ENCODE data around the gene MTERF1. TPM values are rescaled to one million over a fixed set of nuclear protein-coding genes. Genes with fewer than 3 reads are reported as not detected.
A peak's percentile ranks its signal among the peaks of the same experiment; 100 is the strongest.

The MTERF1 gene, protein sequence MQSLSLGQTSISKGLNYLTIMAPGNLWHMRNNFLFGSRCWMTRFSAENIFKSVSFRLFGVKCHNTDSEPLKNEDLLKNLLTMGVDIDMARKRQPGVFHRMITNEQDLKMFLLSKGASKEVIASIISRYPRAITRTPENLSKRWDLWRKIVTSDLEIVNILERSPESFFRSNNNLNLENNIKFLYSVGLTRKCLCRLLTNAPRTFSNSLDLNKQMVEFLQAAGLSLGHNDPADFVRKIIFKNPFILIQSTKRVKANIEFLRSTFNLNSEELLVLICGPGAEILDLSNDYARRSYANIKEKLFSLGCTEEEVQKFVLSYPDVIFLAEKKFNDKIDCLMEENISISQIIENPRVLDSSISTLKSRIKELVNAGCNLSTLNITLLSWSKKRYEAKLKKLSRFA
- 19.8 and 21.3 TPM in 2 replicates for total RNA-seq (2021)
- long read RNA-seq, transcript MTERF1-202 (4 exons, 1,639 nt): minor isoform, 12 of 124 reads
- long read RNA-seq, transcript MTERF1-205 (3 exons, 554 nt): minor isoform, 8 of 124 reads
- long read RNA-seq, transcript MTERF1-204 (2 exons, 720 nt): minor isoform, 17 of 124 reads
- long read RNA-seq, transcript MTERF1-201 (3 exons, 1,997 nt): major isoform, 67 of 124 reads
- long read RNA-seq, partial matches to known transcripts: 2 of 124 reads
- long read RNA-seq, other reads (novel, unspliced or antisense): 17 of 124 reads

DNA sequence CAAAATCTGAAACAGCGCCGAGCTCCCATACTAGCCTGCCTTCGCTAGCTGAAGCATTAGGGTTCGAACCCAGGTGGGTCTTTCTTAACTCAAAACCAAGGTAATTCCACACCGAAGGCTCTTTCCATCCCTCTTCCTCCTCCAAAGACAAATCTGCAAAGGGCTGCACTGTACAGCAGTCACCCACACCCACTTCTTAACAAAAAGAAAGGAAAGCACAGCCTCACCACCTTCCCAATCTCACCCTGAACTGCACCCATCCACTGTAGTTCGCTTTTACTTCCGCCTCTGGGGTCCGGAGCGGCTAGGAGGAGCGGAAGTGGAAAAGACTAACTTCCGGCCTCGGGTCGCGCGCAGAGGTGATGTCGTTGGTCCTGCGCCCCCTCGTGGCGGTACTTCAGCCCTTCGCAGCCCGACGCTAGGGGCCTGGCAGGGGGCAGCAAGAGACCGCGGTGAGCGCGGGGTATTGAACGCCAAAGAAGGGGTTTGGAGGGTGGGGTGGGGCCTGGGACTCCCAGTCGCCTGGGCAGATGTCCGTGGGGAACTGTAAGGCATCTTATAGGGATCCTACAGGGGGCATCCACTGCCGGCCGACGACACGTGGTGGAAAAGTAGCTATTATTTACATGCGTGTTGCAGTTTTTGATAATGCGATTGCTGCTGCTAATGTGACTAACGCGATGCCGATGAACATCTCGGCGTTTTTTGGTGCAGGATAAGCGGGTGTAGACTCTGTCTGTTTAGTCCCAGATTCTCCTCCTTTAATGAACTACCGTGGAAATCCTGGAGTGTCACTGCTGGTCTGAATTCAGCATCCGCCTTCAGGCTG is at the start of gene MTERF1:
Gene MTERF1 (minus strand): TSS at position 290 of the 829 bp plus-strand sequence. CDS start 619 bp downstream, outside the sequence.
- Histone ChIP-seq H3K79me1 (ENCODE audit: insufficient read depth, low read depth, low read length, poor library complexity, severe bottlenecking) (no peaks in the 10 kb centered on the region), H2BK5ac (ENCODE audit: insufficient read length, low read length) (no peak within 1 kb of the TSS), H2AFZ (ENCODE audit: low read length) (peak within 1 kb of the TSS; percentile 100), H2BK15ac (ENCODE audit: low read depth, low read length) (no peak within 1 kb of the TSS), H3K4me2 (ENCODE audit: insufficient read depth, insufficient read length, low read length) (peak within 1 kb of the TSS; percentile 100), H4K5ac (ENCODE audit: insufficient read length, low read depth, low read length) (peak within 1 kb of the TSS; percentile 94), H3K79me2 (ENCODE audit: insufficient read depth, low read length) (peaks cover 3% of the 10 kb centered on the region; the same call in 1 of the 2 replicates), H3K56ac (ENCODE audit: insufficient read length, low read depth, low read length) (no peak within 1 kb of the TSS), H3K14ac (ENCODE audit: insufficient read depth, low read length) (peak within 1 kb of the TSS; percentile 97; the same call in 1 of the 2 replicates), H2BK20ac (ENCODE audit: low read depth, low read length, poor library complexity, severe bottlenecking) (no peak within 1 kb of the TSS), H3T11ph (ENCODE audit: low read length) (no peak within 1 kb of the TSS), H4K91ac (ENCODE audit: insufficient read length, low read depth, low read length) (no peak within 1 kb of the TSS), H3K27ac (ENCODE audit: insufficient read length, low read depth, low read length) (no peak within 1 kb of the TSS), H2AK5ac (ENCODE audit: insufficient read length, low read length) (no peak within 1 kb of the TSS), H3K9me3 (ENCODE audit: control insufficient read depth, low read depth, low read length) (no peaks in the 10 kb centered on the region), H3K23ac (ENCODE audit: insufficient read length, low read depth, low read length) (no peak within 1 kb of the TSS), H3K4ac (ENCODE audit: low read depth, low read length) (no peak within 1 kb of the TSS), H3K9ac (ENCODE audit: extremely low read depth, insufficient read length, low read length) (peak within 1 kb of the TSS; percentile 99), H3K27me3 (ENCODE audit: insufficient read depth, low read length) (no peaks in the 10 kb centered on the region), H2BK12ac (ENCODE audit: insufficient read length, low read depth, low read length) (no peak within 1 kb of the TSS), H4K8ac (replicated peaks; ENCODE audit: insufficient read length, low read depth, low read length) (peak within 1 kb of the TSS; percentile 96), H3K23me2 (ENCODE audit: insufficient read length, low read depth, low read length, poor library complexity, severe bottlenecking) (peaks cover 10% of the 10 kb centered on the region), H4K20me1 (ENCODE audit: control insufficient read depth, insufficient read depth, insufficient read length) (no peaks in the 10 kb centered on the region), H3K18ac (ENCODE audit: insufficient read length, low read depth, low read length) (peak within 1 kb of the TSS; percentile 89), H3K4me1 (ENCODE audit: insufficient read depth, low read length) (no peaks in the 10 kb centered on the region), H2BK120ac (ENCODE audit: low read depth, low read length, poor library complexity, severe bottlenecking) (no peak within 1 kb of the TSS)
- H3K4me3 Mint-ChIP-seq: peak within 1 kb of the TSS; percentile 89 to 95
- peaks cover 13 to 14% of the 10 kb centered on the region in 2 experiments for H3K4me1 Mint-ChIP-seq
- H3K27ac Mint-ChIP-seq: peak within 1 kb of the TSS; percentile 53 to 98 (median 95)
- WGBS (ENCODE audit: extremely low coverage, insufficient read length, low lambda C conversion rate): no CpG with 5 or more reads among the region's 43 CpGs
- peaks cover 2 to 3% of the 10 kb centered on the region in 2 experiments; a peak in 3 of 5 replicates for H3K9me3 Mint-ChIP-seq
- TF ChIP-seq, protein P1, sequence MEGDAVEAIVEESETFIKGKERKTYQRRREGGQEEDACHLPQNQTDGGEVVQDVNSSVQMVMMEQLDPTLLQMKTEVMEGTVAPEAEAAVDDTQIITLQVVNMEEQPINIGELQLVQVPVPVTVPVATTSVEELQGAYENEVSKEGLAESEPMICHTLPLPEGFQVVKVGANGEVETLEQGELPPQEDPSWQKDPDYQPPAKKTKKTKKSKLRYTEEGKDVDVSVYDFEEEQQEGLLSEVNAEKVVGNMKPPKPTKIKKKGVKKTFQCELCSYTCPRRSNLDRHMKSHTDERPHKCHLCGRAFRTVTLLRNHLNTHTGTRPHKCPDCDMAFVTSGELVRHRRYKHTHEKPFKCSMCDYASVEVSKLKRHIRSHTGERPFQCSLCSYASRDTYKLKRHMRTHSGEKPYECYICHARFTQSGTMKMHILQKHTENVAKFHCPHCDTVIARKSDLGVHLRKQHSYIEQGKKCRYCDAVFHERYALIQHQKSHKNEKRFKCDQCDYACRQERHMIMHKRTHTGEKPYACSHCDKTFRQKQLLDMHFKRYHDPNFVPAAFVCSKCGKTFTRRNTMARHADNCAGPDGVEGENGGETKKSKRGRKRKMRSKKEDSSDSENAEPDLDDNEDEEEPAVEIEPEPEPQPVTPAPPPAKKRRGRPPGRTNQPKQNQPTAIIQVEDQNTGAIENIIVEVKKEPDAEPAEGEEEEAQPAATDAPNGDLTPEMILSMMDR (conservative IDR thresholded peaks at IDR 0.05): peak; percentile 97
- H3K36me3 Mint-ChIP-seq (ENCODE audit: insufficient read depth in 1 of 3, low read depth in 3 of 3): peaks cover 0 to 6% (median 5%) of the 10 kb centered on the region in 3 experiments; a peak in 4 of 7 replicates
- DNase-seq: peak; percentile 93
- peaks cover 1% of the 10 kb centered on the region; the same call in 1 of the 2 replicates for H3K27me3 Mint-ChIP-seq (ENCODE audit: low read depth)

Measured in H9 (cell line).